Hematopoietic multipotent progenitor cell treated with erythropoietin and hydrocortisone succinate and interleukin-3 and kit ligand, for 15 days (in vitro differentiated cells): Measurements from ENCODE around the gene SCRN2.

Source experiments
- DNase-seq: peaks from one replicate; pipeline ENCODE4 v3.0.0-alpha.2; 2015; ENCODE audit warnings: low spot score

Gene SCRN2

DNA sequence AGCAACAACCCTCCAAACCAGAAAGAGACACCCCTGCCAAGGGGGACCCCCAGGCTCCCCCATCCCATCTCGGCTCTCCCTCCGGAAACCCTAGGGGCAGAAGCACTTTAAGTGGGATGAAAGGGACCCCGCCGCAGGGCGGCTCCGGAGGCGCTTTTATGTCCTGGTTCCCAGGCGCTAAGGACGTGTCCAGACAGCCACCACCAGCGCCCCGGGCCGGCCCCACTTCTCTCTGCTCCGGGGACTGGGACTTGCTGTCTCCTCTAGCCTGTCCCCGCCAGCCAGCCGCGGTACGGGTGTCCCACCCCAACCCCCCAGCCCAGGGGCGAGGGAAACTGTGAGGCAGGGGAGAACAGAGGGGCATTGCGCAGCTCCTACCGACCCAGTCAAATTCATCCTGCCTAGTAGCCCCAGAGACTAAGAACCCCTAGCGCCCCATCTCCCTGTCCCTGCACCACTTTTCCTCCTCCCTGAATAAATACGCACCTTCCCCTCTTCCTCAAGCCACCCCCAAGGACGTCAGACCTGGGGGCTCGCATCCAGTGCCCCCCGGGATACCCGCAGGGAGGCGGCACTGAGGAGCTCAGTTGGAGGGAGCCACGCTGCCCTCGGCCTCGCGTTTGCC is 5.8 kb upstream of the SCRN2 start:
- DNase-seq = no peak

DNA sequence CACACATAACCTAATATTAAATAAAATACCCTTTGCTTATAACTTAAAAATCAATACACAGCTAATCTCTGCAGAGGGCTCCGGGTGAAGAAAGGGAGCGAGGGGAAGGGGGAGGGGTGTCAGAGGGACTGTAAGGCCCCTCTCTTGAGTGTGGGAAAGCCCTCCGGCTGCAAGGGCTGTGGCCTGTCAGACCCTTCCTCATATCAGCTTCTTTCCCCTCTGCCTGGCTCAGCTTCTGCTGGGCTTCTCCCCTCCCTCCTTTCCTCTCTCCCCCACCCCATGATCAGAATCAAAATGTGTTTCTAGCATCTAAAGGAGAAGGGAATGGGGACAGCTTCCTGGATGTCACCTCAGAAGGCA is 4.6 kb upstream of the SCRN2 start:
- DNase-seq = no peak

DNA sequence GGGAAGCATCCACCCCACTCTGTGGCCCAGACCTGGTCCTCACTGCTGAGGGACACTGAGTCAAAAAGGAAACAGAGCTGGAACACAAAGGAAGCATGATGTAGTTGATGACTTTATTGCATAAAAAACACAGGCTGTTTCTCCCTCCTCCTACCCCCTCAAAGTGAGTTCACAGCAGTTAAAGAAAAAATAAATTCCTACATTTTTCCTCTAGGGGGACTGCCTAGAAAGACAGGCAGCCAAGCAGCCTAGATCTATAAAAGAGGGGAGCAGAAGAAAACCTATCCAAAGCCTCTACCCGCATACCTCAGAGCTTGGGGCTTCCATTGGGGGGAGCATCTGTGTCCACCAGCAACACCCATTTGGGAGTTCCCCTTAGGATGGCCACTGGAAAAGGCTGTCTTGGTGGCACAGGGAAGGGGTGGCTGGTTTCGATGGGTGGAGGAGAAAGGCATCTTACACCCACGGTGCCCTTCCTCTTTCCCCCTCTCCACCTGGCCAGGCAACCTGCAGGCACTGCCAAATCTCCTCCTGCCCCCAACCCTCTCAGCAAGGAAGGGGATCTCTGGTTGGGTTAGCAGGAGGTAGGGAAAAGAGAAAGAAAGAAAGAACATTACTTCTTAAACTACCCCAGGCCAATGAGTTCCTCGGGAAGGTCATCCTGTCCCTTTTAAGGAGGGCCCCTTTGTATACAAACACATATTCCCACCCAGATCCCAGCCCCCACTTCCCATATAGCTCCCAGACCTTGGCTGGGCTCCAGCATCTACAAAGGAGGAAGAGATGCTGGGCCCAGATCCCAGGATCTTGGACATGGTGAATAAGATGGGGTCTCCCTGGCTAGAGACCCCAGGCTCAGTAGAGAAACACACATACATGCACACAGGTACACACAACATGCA is 4.0 kb upstream of the SCRN2 start:
- DNase-seq = no peak

DNA sequence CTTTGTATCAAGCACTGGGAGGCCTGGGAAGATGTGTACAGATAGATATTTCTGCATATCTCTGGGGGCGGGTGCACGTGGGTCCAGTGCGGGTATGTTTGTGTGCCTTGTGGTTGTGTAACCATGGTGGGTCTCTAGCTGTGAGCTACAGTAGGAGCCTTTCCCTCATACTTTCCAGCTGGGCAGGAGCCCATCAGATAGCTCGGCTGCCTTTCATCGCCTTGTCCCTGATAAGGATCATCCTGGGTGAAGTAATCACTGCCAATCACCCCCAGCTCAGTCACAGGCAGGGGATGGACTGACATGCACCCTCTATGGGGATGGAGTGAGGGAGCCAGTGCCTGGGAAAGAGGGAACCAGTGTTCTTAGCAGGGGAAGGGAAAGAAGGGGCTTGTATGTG is 3.2 kb upstream of the SCRN2 start:
- no peak for DNase-seq

DNA sequence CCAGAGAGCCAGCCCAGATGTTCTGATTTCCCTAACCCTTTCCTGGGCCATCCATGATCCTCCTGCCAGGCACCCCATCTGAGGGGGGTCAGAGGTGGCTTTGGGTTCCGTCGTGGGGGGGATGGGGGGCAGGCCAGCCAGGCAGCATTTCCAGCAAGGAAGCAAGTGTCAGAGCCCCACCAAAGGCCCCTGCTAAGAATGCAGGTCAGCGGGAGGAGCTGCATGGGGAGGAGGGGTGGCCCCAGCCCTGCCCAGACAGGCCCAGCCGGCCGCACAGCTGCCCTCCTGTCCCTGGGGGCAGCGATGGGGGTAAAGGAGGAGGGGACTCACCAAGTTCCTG is 2.3 kb upstream of the SCRN2 start:
- DNase-seq = no peak

DNA sequence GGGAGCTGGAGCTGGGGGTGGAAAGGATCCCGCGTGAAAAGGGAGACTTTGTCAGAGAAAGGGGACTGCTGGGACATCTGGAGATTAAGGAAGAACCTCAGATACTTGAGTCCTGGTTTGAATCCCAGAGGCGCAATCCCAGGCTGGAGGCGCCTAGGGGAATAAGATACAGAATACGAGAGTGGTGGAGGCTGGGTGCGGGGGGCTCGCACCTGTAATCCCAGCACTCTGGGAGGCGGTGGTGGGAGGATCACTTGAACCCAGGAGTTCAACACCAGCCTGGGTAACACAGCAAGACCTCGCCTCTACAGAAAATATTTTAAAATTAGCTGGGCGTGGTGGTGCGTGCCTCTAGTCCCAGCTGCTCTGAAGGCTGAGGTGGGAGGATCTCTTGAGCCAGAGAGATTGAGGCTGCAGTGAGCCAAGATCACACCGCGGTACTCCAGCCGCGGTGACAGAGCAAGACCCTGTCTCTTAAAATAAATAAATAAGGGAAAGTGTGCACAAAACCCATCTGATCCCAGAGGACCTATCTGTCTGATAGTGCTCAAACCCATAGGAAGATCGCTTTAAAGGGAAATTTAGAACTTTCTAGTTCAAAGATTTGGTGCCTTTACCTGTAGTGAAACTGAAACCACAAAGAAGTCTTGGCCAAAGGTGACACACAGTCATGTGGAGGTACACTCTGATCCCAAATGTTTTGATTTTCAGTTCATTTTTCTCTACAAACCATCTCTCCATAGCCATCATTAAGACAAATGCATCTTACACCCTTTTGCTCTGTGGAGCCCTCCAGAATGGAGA is 617 bp upstream of the SCRN2 start:
- DNase-seq = no peak

DNA sequence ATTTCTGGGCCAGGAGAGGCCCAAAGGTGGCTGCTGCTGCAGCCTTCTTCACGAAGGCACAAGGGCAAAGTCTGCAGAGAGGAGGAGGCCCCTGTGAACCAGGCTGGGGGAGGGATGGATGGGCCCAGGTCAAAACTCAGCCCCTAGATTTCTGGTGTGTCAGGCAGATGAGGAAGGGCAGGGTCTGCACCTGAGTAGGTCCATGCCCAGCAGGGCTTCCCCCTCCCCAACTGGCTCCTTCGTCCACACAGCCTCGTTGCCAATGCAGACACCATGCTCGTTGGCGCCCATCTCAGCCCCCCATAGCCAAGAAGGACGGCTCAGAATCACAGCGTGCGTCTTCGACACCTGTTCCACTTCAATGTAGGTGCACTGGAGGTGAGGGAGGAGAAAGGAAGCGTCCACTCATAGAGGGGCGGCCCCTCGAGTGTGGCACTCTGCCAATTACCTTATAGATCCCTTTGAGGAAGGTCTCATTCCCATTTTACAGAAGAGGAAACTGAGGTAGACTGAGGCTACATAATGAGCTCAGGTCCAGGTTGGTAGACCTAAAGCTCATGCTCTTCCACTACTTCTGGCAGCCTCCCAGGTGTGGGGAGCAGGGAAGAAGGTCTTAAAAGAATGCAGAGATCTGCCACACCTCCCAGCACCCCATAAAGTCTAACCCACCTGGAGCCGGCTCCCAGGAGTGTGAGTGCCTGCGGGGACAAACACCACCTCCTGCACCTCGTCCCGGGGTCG is 902 bp downstream of the SCRN2 start:
- no peak for DNase-seq

DNA sequence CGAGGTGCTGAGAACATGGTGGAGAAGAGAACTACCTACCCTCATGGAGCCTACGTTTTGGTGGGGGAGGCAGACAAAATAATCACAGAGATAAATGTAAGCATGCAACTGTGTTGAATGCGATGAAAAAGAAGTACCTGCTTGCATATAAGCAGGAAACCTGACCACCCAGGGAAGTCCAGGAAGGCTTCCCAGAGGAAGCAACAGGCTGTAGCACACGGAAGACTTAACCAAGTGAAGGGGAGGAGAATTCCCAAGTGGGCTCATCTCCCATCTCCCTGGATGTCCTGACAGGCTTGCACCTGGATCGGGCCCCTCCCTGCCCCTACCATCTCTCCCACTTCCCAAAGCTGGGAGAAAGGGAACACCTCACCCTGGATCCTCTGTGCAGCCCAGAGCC is 2.0 kb downstream of the SCRN2 start:
- DNase-seq = no peak

DNA sequence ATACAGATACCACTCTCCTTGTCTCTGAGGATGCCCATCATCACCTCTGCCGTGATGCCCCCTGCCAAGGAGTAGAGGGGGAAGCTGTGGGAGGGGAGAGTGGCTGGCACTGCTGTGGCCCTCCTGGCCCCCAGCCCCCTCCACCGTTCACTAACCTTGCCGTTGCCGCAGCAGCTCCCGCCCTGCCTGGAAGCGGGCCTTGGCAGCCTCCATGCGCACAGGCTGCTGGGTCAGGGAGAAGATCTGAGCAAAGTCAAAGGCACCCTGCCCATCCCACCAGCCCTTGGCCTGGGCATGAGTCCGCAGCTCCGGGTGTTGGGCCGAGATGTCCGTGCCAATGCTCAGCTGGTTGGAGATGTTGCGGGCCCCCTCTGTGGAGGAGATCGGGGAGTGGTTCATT is 2.4 kb downstream of the SCRN2 start:
- no peak for DNase-seq

DNA sequence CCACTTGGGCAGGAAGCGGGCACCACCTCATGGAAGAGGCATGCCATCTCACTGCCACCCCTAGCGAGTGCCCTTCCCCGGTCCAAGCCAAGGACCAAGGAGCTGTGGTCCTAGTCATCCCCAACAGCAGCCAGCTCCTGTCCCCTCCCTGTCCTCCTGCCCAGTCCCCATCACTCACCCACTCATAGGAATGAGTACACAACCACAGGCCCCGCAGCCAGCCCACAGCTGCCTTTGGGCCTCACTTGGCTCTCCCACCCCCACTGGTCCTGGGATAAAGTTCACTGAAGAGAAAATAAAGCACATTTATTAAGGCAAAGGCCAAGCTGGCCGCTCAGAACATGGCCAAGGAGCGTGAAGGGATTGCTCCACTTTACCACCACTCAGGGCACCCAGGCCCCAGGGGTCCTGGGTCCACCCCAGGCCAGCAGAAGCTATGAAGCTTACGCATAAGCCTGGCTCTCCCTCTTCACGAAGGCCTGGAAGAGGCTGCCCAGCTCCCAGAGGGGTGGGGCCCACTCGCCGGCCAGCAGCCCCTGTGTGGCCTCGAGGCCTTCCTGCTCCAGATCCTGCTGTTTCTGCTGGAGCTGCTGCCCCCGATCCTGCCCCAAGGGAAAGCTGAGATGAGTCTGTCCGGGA is 3.6 kb downstream of the SCRN2 start:
- no peak for DNase-seq

DNA sequence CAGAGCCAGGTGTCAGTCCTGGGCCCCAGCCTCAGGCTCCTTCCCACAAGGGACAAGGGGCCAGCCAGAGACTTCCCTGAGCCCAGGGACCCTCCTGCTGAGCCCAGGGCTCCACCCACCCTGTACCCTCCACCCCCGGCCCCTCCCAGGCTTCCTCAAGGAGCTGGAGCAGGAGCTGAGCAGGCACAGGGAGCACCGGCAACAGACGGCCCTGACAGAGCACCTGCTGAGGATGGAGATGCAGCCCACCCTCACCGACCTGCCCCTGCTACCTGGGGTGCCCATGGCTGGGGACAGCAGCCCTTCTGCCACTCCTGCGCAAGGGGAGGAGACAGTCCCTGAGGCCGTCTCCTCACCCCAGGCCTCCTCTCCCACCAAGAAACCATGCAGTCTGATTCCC is 4.5 kb downstream of the SCRN2 start:
- DNase-seq = no peak

DNA sequence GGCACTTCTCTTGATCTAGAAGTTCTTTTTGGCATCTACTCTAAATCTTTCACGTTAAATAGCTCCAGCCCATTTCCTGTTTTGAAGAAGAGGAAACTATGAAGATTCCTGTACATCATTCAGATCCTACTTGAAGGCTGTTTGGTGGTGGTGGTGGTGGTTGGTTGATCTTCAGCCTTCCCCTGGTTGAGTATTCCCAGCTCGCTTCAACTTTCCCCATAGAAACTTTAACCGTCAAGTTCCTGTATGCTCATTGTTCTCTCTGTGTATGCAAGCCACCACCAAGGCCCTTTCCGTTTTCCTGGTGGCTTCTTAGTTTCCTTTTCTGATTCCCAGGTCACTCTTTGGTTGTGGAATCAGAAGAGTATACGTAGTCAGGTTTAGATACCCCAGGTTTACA is 6.3 kb downstream of the SCRN2 start:
- no peak for DNase-seq

DNA sequence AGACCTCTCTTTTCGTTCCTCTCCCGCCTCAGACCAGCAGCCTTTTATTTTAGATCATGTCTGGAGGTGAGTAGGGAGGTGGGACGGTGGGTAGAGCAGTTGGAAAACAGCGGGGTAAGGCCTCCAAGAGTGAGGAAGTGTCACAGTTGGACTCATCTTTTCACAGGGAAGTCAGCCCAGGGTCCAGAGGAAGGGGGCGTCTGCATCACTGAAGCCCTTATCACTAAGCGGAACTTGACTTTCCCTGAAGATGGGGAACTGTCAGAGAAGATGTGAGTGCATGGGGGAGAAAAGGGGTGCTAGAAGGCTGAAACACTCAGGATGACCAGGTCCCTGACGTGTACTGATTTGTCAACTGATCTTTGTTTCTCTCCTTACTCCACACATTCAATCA is 9.1 kb downstream of the SCRN2 start:
- no peak for DNase-seq

DNA sequence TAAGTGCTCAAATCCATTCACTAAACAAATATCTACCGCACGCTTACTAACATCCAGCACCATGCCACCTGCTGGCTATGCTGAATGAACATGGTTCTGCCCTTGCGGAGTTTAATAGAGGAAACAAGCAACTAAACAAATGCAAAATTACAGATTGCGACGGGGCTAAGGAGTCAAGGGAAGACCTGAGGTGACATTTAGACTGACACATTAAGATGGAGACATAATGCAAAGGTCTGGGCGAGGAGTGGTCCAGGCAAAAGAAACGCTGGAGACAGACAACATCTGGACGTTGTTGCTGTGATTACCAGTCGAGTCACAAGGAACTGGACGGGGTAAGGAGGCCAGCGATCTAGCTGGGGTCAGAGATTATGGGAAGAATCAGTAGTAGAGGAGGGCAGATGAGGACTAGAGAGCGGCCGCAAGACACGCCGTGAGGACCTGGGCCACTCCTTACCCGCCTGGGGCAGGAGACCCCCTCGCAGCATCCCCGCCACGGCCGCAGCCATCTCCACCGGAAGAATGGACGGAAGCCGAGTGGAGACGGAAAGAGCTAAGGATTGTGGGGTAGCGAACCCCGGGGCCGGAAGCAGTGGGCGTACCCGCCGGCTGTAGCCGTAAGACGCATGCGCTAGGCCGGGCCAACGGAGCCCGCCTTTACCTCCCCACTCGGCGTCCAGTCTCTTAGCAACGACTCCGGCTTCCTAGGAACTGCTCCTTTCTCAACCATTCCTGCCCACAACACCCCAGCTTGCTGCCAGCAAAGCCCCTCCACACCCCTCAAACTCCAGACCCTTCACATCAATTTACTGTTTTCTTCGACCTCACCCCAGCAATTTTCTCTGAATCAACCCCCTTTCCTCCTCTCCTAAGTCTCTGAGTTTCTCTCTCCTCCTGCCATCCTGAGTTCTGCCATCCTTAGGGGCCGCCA is 9.8 kb downstream of the SCRN2 start, which contains the start of the genes LRRC46 and MRPL10:
TSS of gene LRRC46 (plus strand) at position 668 of the 931 bp plus-strand sequence. CDS start 320 bp downstream, outside the sequence.
TSS of gene MRPL10 (minus strand) at position 539 of the 931 bp plus-strand sequence. CDS start at position 509, 30 bp downstream.
- peak; percentile 92 for DNase-seq

DNA sequence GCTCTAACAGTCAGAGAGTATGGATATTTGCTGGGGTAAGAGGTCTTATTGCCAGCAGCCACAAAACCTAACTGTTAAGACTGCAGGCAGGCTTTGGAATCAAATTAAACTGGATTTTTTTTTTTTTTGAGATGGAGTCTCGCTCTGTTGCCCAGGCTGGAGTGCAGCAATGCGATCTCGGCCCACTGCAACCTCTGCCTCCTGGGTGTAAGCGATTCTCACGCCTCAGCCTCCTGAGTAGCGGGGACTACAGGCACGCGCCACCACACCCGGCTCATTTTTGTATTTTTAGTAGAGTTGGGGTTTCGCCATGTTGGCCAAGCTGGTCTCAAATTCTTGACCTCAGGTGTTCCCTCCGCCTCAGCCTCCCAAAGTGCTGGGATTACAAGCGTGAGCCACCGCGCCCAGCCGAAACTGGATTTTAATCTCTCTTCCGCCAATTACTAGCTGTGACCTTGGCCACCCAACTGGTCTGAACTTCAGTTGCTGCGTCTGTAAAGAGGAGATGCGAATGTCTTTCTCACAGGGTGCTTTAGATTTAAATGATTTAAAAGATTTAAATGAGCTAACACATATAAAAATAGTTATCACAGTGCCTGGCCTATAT is 10.6 kb downstream of the SCRN2 start:
- no peak for DNase-seq

DNA sequence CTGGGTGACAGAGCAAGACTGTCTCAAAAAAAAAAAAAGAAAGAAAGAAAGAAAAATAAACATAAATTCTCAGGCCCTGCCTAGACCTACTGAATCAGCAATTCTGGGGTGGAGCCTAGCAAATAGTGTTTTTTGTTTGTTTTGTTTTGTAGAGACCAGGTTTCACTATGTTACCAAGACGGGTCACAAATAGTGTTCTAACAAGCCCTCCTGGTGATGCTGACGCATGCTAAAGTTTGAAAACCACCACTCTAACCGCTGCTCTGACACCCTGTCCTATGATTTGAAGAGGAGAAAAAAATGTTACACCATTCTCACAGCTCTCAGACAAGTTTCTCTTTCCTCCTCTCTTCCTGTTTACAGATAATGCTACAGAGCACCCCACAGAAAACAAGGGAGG is 11.2 kb downstream of the SCRN2 start:
- no peak for DNase-seq

DNA sequence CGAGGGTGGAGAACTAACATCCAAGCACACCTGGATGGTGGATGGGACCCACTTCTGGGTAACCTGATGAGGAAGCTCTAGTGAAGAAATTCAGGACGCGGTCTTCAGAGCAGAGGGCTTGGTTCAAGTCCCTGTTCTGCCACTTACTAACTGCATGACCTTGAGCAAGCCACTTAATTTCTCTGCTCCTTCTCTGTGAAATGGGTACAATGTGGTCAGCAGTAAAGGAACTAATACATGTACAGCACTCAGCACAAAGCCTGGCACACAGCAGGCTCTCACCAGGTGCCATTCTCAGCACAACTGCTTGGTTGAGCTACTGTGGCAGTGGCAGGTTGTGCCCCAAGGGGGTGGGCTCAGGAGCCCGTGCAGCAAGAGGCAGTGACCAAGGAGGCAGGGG is 17.6 kb downstream of the SCRN2 start:
- no peak for DNase-seq

DNA sequence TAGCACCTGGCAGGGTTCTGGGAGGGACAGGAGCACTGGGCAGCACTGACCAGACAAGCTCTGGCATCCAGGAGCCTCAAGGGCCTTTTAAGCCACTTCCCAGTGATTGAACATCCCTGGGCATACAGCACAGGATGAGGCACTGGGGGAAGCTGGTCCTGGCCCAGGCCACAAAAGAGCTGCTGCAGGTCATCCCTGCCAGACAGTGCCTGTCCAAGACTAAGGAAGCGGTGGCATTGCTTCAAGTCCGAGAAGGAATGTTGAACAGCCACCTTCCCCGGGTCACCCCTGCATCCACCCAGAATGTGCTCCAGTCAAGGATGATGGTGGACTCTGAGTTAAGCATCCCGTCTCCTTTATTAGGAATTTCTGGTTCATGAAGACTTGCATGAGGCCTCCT is 18.3 kb downstream of the SCRN2 start:
- no peak for DNase-seq

DNA sequence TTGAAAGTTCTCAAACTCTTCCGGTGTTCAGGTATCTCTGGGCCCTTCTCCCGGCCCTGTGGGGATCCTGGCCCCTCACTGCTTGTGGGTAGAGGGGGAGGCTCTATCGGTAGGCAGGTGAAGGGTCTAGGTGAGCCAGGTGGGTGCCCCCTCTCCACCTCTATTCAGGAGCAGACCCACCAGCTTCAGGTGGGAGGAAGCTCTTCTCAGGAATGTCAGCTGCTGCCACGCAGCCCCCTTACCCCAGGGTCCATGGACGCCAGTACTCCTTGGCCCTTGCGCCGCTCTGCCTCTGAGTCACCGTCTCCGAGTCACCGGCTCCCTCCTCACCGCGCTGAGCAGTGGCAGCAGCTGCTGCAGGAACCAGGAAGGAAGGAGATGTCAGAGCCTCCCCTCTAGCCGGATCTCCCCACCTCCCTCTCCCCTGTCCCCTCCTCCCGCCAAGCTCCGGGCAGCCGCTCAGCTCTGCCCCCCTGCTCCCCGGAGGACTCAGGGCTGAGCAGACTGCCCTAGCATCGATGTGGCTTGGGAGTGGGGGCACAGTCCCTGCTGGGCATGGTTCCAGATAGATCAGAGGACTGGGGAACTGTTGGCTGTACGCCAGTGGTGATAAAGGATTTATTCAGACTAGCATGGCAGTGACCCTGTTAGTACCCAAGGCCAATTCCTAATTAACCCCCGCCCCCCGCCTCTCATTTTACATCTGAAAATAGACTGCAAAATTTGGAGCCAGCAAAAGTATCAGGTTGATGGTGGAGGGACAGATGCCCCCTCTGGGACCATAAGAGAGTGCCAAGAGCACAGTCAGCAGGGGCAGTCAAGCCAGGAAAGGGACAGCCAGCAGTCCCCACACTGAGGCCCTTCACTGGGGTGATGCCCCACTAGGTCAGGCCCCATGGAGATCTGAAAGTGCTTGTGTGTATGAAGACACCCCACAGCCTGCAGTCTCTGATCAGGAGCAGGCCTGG is 19.4 kb downstream of the SCRN2 start, which contains the start of gene OSBPL7:
TSS of gene OSBPL7 (minus strand) at position 371 of the 968 bp plus-strand sequence. CDS start 1,516 bp downstream, outside the sequence.
- no peak for DNase-seq
